ENCODE data around the gene CNTFR.

DNA sequence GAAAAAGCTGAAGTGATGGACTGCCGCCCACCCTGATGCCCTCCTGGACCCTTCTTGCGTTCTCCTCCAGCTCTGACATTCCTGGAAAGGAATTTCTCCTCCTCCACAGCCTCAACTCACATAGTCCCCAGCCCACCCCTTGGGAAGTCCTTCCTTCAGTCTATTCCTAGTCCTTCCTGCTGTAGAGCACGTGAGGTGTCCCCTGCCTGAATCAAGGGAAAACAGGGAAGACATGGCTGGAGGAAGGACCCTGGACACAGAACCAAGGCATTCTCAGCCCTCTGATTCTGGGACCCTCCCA lies 35.6 kb upstream of the CNTFR start:
- TF ChIP-seq, protein P1, sequence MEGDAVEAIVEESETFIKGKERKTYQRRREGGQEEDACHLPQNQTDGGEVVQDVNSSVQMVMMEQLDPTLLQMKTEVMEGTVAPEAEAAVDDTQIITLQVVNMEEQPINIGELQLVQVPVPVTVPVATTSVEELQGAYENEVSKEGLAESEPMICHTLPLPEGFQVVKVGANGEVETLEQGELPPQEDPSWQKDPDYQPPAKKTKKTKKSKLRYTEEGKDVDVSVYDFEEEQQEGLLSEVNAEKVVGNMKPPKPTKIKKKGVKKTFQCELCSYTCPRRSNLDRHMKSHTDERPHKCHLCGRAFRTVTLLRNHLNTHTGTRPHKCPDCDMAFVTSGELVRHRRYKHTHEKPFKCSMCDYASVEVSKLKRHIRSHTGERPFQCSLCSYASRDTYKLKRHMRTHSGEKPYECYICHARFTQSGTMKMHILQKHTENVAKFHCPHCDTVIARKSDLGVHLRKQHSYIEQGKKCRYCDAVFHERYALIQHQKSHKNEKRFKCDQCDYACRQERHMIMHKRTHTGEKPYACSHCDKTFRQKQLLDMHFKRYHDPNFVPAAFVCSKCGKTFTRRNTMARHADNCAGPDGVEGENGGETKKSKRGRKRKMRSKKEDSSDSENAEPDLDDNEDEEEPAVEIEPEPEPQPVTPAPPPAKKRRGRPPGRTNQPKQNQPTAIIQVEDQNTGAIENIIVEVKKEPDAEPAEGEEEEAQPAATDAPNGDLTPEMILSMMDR (IDR thresholded peaks at IDR 0.05): no peak
- TF ChIP-seq POLR2AphosphoS5 (IDR thresholded peaks at IDR 0.05) (no peak), POLR2A (IDR thresholded peaks at IDR 0.05) (no peak)
